Measurements from ENCODE around the gene AGXT.

AGXT gene

DNA sequence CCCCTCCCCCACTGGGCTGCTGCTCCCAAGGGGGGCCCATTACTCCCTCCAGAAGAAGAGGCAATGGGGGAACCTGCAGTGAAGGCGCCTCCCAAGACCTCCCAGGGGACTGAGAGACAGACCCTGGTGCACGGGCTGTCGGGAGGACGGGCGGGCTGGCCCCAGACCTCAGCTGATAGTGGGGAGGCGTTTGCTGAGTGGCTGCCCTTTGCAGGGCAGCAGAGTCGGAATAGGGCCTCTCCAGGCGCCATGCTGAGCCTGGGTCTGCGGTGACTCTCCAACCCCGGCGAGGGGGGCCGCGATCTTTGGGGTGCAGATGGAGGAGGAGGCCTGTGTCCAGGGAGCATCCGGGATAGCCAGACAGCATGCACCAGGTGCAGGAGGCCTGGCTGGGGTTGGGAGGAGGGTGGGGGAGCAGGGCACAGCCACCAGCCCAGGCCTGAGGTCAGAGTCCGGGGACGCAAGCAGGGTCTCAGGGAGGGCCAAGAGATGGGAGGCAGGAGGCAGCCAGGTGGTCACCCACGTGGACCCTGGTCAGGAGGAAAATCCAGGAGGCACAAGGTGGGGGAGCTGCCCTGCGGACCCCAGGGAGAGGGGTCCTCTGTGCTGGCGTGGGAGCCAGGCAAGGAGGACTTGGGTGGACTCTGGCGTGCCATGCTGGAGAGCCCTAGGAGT, 48.5 kb downstream of the AGXT start:
- DNase-seq = peak; percentile 5

DNA sequence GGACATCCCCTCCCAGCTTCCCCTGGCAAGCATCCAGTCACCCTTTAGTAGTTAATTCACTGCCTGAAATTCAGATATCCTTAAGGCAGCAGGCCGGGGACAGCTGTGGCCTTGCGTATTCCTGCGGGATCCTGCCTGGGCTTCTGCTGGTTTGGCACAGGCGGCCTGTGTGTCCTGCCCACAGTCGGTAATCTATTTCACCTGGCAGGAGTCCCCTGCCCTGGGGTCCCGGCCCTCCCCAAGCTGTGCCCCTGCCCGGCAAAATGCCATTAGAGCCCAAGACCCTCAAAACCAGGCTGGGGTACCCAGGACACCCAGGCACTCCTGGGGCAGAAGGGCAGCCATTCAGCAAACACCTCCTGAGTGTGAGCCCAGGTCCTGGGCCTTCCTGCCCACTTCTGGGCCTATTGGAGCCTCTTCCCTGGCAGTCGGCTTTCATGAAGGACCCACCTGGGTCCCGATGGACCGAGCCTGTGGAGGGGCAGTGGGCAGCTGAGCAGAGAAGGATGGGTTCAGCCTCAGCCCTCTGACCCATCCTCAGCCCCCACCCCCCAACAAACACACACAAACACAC, 49.1 kb downstream of the AGXT start:
- no peak for DNase-seq

DNA sequence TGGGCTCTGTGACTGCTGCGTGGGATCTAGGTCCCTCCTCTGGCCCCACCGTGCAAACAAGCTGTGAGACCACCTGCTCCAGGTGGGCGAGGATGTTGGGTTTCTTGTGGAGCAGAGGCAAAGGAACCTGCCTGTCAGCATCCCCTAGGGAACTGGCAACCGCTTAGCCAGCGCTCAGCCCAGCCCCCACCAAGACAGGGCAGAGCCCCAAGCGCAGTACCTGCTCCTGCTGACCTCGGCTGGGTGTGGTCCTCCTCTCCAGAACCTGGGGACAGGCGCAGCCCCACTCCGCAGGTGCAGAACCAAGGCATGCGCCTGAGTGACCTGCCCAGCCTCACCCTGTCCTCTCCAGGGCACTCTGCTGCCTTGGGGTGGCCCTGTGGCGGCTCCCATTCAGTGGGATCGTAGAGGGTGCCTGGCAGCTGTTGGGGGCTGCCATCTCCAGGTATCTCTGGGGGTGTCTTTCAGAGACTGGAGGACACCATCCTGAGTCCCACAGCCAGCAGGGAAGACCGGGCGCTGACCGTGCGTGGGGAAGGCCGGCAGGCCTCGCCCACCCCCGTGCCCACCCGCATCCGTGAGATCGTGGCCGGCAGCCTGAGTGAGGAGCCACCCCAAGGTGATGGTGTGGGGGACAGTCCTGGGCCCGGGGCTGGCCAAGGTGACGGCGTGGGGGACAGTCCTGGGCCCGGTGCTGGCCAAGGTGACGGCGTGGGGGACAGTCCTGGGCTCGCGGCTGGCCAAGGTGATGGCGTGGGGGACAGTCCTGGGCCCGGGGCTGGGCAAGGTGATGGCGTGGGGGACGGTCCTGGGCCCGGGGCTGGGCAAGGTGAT, 49.9 kb downstream of the AGXT start:
- DNase-seq = peak; percentile 9

DNA sequence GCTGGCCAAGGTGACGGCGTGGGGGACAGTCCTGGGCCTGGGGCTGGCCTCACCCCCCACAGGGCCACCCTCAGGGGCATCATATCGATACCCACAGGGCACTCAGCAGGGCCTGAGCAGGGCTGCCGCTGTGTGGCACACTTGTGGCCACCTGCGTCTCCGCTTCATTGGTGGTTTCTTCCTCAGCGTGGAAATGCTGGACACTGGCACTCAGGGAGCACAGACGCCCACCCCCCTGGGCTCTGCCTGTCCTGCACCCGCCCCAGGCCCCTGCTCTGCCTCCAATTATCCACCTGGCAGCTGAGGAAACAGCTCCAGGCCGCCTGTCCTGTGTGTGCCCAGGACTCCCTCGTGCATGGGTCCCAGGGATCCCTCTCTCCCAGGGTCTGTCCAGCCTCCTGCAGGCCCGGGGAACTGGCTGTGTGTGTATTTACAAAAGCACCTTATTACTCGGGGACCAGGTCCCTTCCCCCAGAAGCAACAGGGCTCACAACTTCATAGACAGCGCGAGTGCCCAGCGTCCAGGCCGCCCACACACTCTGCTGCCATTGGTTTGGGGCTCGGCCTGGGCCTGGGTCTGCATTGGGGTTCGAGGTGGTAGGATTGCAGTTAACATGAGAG, 50.6 kb downstream of the AGXT start:
- DNase-seq = peak; percentile 7

DNA sequence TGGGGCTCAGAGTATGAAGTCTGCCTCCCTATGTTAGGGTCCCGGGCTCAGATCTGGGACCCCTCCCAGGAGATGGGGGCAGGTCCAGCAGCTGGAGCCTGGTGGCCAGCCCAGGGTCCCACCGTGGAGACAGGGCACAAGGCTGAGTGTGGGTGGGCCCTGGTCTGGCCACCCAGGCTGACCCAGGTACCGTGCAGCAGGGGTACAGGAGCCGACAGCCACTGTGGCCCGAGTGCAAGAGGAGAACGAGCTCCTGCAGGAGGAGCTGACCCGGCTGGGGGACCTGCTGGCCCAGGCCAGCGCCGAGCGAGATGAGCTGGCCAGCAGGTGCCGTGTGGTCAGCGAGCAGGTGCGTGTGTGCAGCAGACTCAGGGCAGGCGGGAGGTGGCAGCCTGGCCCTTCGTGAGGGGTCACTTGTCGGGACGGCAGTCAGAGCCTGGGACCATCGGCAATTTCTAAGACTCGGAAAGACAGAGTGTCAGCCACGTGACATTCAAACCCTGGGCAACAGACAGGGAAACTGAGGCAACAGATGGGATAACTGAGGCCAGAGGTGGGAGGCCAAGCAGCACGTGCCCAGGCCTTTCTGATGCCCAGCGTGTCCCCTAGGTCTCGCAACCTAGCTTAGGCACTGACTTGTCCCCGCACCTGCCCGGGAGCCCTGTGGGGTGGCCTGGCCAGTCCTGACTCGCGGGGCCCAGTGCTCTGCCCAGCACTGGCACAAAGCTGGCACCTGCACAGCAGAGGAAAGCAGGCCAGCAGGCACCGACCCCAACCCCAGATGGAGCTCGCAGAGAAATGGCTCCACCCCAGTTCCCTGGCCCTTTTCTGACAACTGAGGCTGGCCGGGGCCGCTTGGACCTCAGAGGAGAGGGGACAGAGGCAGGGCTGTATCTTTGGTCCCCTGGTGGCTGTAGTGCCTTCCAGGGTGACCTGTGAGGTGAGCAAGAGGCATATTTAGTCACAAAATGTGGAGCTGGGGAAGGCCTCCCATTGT, 51.5 kb downstream of the AGXT start:
- DNase-seq = peak; percentile 5

DNA sequence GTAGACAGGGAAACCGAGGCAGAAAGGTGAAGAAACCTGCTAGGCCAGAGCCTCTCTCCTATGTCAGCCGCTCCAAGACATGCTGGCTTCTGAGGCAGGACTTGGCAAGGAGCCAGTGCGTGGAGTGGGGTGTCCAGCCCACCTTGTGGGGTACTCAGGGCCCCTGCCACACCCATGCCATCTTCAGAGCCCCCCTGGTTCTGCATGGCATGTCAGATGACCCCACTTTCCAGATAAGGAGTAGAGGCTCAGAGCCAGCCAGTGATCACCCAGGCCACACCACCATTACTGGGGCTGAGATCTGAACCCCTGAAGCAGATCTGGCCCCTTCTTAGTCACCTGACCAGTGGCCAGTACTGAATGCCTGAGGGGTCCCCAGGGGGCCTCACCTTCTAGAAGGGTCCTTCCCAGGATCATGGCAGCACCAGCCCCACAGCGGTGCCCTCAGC, 52.2 kb downstream of the AGXT start:
- DNase-seq = peak; percentile 8

DNA sequence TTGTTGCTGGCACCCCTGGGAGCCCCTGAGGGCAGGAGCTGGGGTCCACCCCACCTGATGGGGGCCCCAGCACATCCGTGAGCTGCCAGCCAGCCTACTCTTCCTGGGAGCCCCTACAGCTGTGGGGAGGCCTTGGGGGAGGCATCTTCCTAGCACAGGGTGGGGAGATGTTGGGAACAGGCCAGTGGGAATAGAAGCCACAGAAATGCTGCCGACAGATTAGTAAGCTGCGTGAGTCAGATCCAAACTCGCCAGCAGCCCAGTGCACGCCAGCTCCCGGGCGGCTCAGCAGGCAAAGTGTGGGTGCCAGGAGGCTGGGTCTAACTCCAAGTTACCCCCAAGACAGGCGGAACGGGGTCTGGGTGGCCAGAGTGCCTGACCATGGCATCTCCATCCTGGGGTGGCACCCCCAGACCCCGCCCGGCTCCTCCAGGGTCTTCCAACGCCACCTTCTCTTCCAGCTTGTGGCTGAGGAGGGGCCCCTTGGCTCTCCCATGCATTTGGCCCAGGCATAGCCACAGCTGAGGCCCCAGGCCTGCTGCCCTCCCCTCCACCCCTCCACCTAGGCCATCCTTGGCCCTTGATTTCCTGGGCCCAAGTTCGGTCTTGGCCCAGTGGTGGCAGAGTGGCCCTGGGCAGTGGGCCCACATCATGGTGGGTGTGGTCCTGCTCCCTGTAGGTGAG, 52.8 kb downstream of the AGXT start:
- DNase-seq = peak; percentile 9

DNA sequence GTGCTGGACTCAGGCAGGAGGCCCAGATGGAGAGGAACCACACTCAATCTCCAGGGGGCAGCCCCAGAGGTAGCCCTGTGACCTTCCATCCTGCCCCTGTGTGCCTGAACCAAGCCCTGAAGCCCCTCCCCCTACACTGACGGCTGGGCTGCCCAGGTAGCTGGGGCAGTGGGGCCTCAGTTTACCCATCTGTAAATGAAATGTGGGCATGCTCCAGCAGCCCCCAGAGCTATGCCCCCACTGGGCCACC, 53.3 kb downstream of the AGXT start:
- no peak for DNase-seq

DNA sequence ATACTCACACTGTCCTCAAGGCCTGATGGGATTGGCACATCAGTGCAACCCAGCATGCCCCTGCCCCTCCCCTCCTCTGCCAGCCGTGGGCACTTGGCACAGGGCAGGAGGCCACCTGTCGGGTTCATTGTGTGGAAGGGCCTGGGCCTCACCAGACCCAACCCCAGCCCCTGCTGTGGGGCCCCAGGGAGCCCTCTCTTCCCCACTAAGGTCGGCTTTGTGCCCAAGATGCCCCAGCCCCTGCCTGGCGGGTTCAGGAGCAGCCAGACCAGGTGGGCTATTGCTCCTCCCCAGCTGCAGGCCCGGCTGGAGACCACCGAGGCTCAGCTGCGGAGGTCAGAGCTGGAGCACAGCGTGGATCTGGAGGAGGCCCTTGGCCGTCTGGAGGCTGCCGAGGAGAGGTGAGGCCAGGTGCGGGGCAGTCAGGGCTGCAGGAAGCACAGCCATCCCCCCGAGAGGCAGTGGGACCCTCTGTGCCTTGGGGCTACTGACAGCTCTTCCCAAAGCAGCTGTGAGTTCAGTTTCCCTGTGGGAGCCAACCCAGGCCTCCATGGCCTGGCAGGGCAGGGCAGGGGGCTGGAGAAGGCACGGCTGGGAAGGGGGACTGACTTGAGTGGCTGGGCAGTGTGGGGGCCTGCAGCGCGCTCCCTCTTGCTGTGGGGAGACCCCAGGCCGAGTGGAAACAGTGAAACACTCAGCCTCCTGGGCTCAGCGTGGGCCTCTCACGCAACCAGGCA, 53.8 kb downstream of the AGXT start:
- peak; percentile 8 for DNase-seq

DNA sequence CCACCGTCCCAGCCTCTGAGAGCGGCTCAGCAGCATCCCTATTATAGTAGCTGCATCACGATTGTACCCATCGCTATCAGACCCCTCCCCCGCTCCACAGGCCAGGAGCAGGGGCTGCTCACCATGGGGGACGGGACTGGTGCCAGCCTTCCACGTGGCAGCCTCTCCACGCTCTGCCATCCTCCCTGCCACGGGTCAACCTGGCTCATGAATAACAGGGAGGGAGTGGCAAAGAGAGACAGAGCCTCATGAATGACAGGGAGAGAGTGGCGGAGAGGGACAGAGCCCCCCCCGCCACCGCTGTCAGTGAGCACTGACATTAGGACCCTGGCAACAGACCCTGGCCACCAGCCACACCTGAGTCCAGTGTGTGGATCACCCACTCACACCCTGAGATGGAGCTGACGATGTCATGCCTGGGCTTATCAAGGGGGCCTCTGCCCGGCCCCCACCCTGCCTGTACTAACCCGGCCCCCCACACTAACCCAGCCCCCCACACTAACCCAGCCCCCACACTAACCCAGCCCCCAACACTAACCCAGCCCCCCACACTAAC, 54.4 kb downstream of the AGXT start:
- DNase-seq = no peak

DNA sequence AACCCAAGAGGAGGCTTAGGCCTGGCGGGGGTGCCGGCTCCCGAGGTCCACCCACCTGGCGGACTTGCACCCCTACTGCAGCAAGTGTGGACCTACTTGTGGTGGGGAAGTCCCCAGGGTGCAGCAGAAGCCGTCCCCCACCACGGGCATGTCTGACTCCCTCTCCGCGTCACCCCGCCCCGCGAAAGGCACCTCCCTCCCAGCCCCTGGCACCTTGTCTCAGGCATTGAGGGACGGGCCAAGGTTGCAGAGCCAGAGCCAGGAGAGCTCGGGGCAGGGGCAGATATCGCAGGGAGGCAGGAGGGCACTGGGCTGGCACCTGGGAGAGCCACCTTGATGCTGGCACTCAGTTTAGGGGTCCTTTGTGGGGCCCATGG, 56.6 kb downstream of the AGXT start:
- DNase-seq = peak; percentile 9

DNA sequence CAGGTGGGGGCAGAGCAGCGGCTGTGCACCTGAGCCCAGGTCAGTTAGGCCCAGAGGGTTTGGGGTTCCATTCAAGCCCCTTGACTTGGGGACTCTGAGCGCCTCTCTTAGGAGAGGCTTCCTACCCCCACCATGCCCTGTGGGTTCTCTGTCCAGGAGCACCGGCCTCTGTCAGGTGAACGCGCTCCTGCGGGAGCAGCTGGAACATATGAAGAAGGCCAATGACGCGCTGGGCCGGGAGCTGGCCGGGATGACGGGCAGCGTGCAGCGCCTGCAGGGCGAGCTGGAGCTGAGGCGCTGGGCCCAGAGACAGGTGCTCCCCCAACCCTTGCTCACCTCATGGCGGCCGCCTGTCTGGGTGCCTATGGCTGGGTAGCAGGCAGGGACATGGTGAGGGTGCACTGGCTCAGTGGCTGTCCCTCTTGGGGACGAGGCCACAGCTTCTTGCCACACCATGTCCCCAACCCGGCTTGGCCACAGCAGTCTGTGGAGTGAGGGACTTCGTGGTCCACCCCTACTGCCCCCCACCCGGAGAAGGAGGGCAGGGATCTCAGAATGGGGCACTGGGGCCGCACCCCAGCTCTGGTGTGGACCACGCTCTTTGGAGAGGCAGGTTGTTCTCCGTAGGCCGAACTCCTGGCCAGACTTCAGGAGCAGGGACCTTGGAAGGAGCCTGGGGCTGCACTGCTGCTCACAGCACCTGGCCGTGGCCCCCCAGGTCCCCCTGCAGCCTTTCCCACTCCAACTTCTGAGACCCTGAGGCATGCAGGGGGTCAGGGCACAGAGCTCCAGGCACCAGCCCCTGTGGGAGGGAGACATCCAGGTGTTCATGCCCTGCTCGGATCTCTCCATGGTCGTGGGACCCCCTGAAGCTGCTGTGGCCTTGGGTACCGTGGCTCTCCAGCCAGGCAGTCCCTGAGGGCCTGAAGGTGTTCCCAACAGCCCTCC, 57.2 kb downstream of the AGXT start:
- DNase-seq = peak; percentile 9

DNA sequence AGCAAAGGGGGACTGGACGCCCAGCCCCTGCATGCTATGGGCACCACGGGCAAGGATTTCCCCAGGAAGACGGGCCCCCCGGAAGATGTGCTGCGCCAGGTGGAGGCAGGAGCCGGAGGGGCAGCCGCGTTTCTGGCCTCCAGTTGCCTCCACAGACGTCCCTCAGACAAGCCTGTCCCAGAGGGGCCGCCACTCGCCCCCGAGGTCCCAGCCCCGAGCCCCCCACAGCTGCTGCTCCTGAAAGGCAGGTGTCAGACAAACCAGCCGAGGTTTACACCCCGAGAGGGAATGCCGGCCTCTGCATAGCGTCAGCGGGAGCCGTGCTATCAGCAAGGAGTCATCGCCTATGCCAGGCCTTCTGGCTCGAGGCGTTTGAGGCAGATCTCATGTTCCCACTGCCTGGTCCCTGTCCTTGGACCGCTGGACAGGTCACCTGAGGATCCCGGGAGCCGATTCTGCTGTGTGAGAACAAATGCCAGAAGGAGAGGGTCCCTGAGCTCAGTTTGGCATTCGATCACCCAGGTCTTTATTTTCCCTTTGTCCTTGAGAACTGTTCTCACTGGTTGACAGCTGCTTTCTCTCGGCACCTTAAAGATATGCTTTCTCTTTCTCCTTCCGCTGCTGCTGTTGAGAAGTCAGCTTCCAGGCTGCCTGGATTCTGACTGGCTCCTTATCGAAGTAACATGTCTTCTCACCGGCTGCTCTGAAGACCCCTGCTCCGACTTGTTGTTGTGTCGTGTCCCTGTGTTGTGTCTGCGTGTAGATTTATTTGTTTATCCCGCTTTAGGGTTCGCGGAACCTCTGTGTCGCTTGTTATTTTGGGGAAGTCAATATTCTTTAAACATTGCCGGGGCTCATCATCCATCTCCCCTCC, 58.1 kb downstream of the AGXT start:
- DNase-seq = no peak

DNA sequence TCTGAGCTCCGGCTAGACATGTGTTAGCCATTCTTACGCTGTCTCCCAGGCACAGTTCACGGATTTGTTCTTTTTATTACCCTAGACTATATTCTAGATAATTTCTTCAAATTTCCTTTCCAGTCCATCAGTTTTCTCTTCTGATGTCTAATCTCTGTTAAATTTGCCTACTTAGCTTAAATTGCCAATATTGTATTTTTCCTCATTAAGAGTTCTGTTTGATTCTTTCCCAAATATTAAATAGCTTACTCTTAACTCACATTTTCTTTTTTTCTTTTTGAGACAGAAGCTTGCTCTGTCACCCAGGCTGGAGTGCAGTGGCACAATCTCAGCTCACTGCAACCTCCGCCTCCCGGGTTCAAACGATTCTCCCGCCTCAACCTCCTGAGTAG, 58.8 kb downstream of the AGXT start:
- DNase-seq = no peak

DNA sequence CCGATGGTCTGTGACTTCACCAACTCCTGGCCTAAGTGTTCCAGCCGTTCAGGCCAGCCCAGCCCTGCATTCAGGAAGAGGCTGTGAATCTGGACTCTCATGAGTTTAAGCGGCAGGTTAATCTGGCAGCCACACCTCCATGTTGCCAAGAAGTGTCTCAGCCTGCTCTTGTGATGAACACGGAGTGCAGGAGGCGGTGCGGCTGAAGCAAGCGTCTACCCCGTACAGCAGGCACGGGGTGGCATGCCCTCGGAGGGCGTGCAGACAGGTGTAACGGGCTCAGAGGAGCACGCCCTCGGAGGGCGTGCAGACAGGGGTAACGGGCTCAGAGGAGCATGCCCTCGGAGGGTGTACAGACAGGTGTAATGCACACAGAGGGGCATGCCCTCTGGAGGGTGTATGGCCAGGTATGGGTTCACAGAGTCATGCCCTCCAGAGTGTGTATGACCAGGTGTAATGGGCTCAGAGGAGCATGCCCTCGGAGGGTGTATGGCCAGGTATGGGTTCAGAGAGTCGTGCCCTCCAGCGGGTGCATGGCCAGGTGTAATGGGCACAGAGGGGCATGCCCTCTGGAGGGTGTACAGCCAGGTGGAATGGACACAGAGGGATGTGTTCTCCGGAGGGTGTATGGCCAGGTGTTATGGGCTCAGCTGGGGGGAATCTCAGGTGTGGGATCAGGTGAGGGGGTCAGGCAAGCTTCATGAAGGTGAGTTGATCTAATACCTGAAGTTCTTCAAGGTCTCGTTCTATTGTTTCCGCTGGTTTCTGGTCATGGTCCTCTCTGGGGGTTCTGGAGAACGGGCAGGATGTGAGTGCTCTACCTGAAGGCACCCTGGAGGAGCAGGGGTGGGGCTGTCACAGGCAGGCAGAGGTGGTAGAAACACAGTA, 60.1 kb downstream of the AGXT start:
- no peak for DNase-seq

DNA sequence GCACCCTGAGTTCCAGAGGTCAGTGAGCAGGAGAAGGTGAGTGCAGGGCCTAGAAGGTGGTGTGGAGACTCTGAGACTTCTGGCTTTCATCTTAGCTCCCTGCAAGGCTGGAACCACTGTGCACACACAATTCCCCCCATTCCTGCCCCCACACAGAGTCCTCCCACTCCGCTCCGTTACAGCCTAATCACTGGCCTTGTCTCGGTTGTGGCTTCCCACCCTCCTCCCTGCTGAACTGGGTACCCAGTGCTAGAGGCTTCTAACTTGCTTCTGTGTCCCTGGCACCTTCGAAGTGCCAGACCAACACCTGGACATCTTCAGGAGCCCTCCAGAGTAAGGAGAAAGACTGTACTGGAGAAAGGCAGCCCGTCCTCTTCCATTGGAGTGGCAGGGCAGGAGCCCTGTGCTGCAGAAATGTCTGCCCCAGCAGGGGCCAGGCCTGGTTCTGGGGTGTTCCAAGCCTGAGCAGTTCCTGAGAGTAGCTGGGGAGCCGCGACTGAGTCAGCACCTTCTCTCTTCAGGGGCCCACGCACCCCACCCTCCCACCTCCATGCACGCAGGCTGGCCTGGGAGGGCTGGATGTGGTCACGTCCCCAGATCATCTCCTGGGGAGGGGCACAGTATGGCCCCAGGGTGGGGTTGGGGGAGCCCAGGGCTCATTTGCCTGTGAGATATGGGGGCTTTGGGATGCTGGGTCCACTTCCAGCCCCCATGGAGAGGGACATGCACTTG, 60.9 kb downstream of the AGXT start:
- DNase-seq = no peak
